Keratinocyte (primary cell): ENCODE data around the gene CEBPE. TPM values are rescaled to one million over a fixed set of nuclear protein-coding genes. Genes with fewer than 3 reads are reported as not detected.

ENCODE experiments used
- DNase-seq: peaks from one replicate; pipeline ENCODE4 v3.0.0-alpha.2; 2011; ENCODE audit warnings: low read depth, missing footprints, low spot score
- FAIRE-seq: peaks from 2 replicates; lab custom pipeline; 2011; peaks lifted over from hg19 to GRCh38; lab: Jason Lieb, UNC
- H2AFZ ChIP-seq: 2 replicates; pipeline ENCODE4 v1.6.0; 2012; ENCODE audit warnings: low read length, control low read depth, inconsistent platforms; ENCODE audit not compliant: control insufficient read depth
- H3K27ac ChIP-seq: 2 replicates; pipeline ENCODE4 v1.5.1; 2011; ENCODE audit warnings: low read length; ENCODE audit not compliant: control insufficient read depth, insufficient read depth
- H3K27me3 ChIP-seq: 3 replicates; pipeline ENCODE4 v1.6.0; 2011; ENCODE audit warnings: low read length; ENCODE audit not compliant: control insufficient read depth, insufficient read depth; ENCODE audit errors: extremely low read depth
- H3K36me3 ChIP-seq, 2 experiments: 2 replicates in 1 of 2; 3 replicates in 1 of 2; pipeline ENCODE4 v1.5.1; 2011; ENCODE audit warnings: low read length in 2 of 2, mild to moderate bottlenecking in 1 of 2; ENCODE audit not compliant: control insufficient read depth in 2 of 2, insufficient read depth in 2 of 2; ENCODE audit errors: extremely low read depth in 1 of 2
- H3K4me1 ChIP-seq: 3 replicates; pipeline ENCODE4 v1.5.1; 2011; ENCODE audit warnings: low read length; ENCODE audit not compliant: control insufficient read depth, insufficient read depth; ENCODE audit errors: extremely low read depth
- H3K4me2 ChIP-seq: 3 replicates; pipeline ENCODE4 v1.6.0; 2011; ENCODE audit warnings: low read depth, low read length; ENCODE audit not compliant: control insufficient read depth, insufficient read depth; ENCODE audit errors: extremely low read depth
- H3K4me3 ChIP-seq, 3 experiments: fragments of 200-600 bp in 1 of 3; sonication (generic) in 1 of 3; 2 replicates in 2 of 3; 3 replicates in 1 of 3; pipeline ENCODE4 v1.5.1; 2011 to 2016; ENCODE audit warnings: low read length in 3 of 3, mild to moderate bottlenecking in 3 of 3, control low read depth in 2 of 3, inconsistent platforms in 1 of 3, low read depth in 1 of 3, mixed read lengths in 1 of 3, mixed run types in 1 of 3, moderate library complexity in 1 of 3; ENCODE audit not compliant: control insufficient read depth in 2 of 3, insufficient read depth in 2 of 3; ENCODE audit errors: extremely low read depth in 1 of 3
- H3K79me2 ChIP-seq: 2 replicates; pipeline ENCODE4 v1.6.0; 2012; ENCODE audit warnings: low read length; ENCODE audit not compliant: control insufficient read depth, insufficient read depth
- H3K9ac ChIP-seq: 3 replicates; pipeline ENCODE4 v1.6.0; 2011; ENCODE audit warnings: low read length; ENCODE audit not compliant: control insufficient read depth, insufficient read depth; ENCODE audit errors: extremely low read depth
- H3K9me1 ChIP-seq: 3 replicates; pipeline ENCODE4 v1.6.0; 2011; ENCODE audit warnings: low read length; ENCODE audit not compliant: control insufficient read depth, insufficient read depth; ENCODE audit errors: extremely low read depth
- H3K9me3 ChIP-seq: 2 replicates; pipeline ENCODE4 v1.5.1; 2012; ENCODE audit warnings: low read depth, low read length; ENCODE audit not compliant: control insufficient read depth
- H4K20me1 ChIP-seq: 3 replicates; pipeline ENCODE4 v1.6.0; 2011; ENCODE audit warnings: low read length; ENCODE audit not compliant: control insufficient read depth, insufficient read depth; ENCODE audit errors: extremely low read depth
- CTCF ChIP-seq, 3 experiments: IDR thresholded peaks in 1 of 3; conservative IDR thresholded peaks in 1 of 3; optimal IDR thresholded peaks in 1 of 3; 2 replicates in 2 of 3; 3 replicates in 1 of 3; pipeline versions ENCODE3 to v1.5.1; 2011; ENCODE audit warnings: low read length in 3 of 3, mild to moderate bottlenecking in 3 of 3, moderate library complexity in 2 of 3, control low read depth in 1 of 3, inconsistent platforms in 1 of 3; ENCODE audit not compliant: insufficient read depth in 2 of 3; ENCODE audit errors: extremely low read depth in 1 of 3
- EZH2 ChIP-seq: IDR thresholded peaks from one replicate; pipeline ENCODE4 v1.6.1; 2012; ENCODE audit warnings: inconsistent platforms, mild to moderate bottlenecking, low read length, moderate library complexity
- dilution Hi-C: fragments of 300-500 bp; cut with MboI; formaldehyde crosslinking; loops from one replicate; pipeline ENCODE4 v1.7.0; 2020; ENCODE audit warnings: low sequenced_read_pairs; ENCODE audit not compliant: extremely low pct_ligation_motif_present
- polyA plus RNA-seq, 5 experiments: library from polyadenylated mRNA; depleted of rRNA in 3 of 5; stranded (reverse) in 3 of 5; stranded (forward) in 1 of 5; unstranded in 1 of 5; fragments of >200 nt; gene quantifications; 1 replicate in 1 of 5; 2 replicates in 3 of 5; 3 replicates in 1 of 5; pipeline versions ENCODE4 v1.2.1 to v1.2.3, GENCODE V29; 2011 to 2012; ENCODE audit warnings: missing spikeins in 2 of 5, low read depth in 1 of 5, low replicate concordance in 1 of 5

CEBPE gene
- polyA plus RNA-seq, 1 donor (not counting 4 experiments of a cell fraction or from before 2014, with no cell fraction given) = not detected

GRCh38 chr14:23115918-23116317 is 3.1 kb downstream of the CEBPE start:
- Histone ChIP-seq H3K4me1 (peaks cover 26% of the 10 kb centered on the region), H2AFZ (no peak overlapping the region), H4K20me1 (no peaks in the 10 kb centered on the region), H3K79me2 (no peaks in the 10 kb centered on the region), H3K9ac (no peak overlapping the region), H3K27me3 (no peaks in the 10 kb centered on the region), H3K4me2 (peak overlapping the region; percentile 86), H3K9me1 (no peaks in the 10 kb centered on the region), H3K4me3 (no peak overlapping the region), H3K27ac (peak overlapping the region; percentile 84), H3K9me3 (no peaks in the 10 kb centered on the region), H3K36me3 (no peaks in the 10 kb centered on the region)
- FAIRE-seq = no peak
- dilution Hi-C loops = no loop called here
- no peak for DNase-seq
- TF ChIP-seq EZH2 (no peak), CTCF (optimal IDR thresholded peaks at IDR 0.05 in 1 of 3, IDR thresholded peaks at IDR 0.05 in 1 of 3, conservative IDR thresholded peaks at IDR 0.05 in 1 of 3; ENCODE audit: extremely low read depth in 1 of 3, insufficient read depth in 2 of 3, low read length in 3 of 3) (no peak)

DNA sequence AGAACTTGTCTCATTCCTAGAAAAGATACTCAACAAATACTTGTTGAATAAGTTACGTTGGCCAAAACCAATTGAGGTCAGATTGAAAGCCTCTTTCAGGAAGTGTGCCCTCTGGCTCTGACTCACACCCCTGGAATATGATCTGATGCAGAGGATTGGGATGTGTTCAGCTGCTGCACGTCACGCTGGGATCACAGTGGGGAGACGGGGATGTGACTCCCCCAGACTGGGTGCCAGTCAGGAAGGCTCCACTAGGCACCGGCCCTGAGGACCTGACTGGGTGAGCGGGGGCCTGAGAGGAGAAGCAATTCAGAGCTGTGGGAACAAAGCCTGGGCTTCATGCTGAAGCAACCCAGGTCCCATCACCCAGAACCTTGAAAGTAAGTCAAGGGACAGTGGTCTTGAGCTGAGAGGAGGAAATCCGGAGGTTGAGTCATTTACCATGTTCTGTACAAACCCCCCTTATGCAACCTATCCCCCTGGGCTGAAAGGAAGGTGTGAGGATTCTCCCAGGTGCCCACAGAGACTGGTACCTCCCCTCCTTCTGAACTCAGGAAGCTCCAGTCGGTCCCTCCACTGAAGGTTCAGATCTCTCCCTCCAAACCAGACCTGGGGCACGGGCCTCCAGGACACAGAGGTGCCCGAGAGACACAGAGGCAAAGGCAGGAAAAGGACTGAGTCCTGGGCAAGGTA is 3.9 kb downstream of the CEBPE start:
- TF ChIP-seq EZH2 (no peak), CTCF (optimal IDR thresholded peaks at IDR 0.05 in 1 of 3, IDR thresholded peaks at IDR 0.05 in 1 of 3, conservative IDR thresholded peaks at IDR 0.05 in 1 of 3; ENCODE audit: extremely low read depth in 1 of 3, insufficient read depth in 2 of 3, low read length in 3 of 3) (no peak)
- H3K36me3 ChIP-seq = no peaks in the 10 kb centered on the region
- peak; percentile 88 for DNase-seq
- no peaks in the 10 kb centered on the region for H4K20me1 ChIP-seq
- peak; percentile 86 for FAIRE-seq
- peak overlapping the region; percentile 35 for H2AFZ ChIP-seq
- no peaks in the 10 kb centered on the region for H3K27me3 ChIP-seq
- H3K4me3 ChIP-seq = peak overlapping the region in 2 of 3 experiments; percentile 16 to 50
- H3K79me2 ChIP-seq = no peaks in the 10 kb centered on the region
- H3K9ac ChIP-seq = peak overlapping the region; percentile 42
- dilution Hi-C loops = no loop called here
- H3K9me1 ChIP-seq = no peaks in the 10 kb centered on the region
- peak overlapping the region; percentile 86 for H3K4me2 ChIP-seq
- H3K27ac ChIP-seq = peak overlapping the region; percentile 84
- peaks cover 26% of the 10 kb centered on the region for H3K4me1 ChIP-seq
- H3K9me3 ChIP-seq = no peaks in the 10 kb centered on the region
